SK-N-SH (cell line): ENCODE results near the gene TYROBP. TPM values are rescaled to one million over a fixed set of nuclear protein-coding genes. Genes with fewer than 3 reads are reported as not detected.

Source experiments
- CTCF ChIA-PET: fragments of 300-600, 350-600 bp; formaldehyde crosslinking; extraction: SDS; loops from one replicate; lab custom pipeline; 2021; lab: Yijun Ruan, JAX
- POLR2A ChIA-PET: fragments of 350-600 bp; sonication (Branson Sonifier 250); formaldehyde crosslinking; extraction: SDS; loops from one replicate; lab custom pipeline; 2020; ENCODE audit warnings: antibody characterized with exemption, inconsistent platforms; lab: Yijun Ruan, JAX
- DNase-seq: peaks from one replicate; pipeline ENCODE4 v3.0.0; 2012
- H2AFZ ChIP-seq: fragments of 200-600 bp; sonication (generic); 2 replicates; pipeline ENCODE4 v1.8.1; 2016; ENCODE audit warnings: antibody characterized with exemption, mild to moderate bottlenecking, low read depth
- H3F3A ChIP-seq: fragments of 200-600 bp; sonication (generic); replicated peaks from 2 replicates; pipeline ENCODE3; 2016; ENCODE audit warnings: antibody characterized with exemption, mild to moderate bottlenecking; ENCODE audit not compliant: insufficient read depth
- H3K27ac ChIP-seq, 2 experiments: fragments of 200-500 bp in 1 of 2; fragments of 200-600 bp in 1 of 2; sonication (Bioruptor generic) in 1 of 2; sonication (generic), shearing (Covaris generic) in 1 of 2; 2 replicates each; pipeline versions ENCODE4 v1.5.1 to v1.6.1; 2014 to 2016; ENCODE audit warnings: low read depth in 2 of 2, inconsistent platforms in 1 of 2, low read length in 1 of 2, mild to moderate bottlenecking in 1 of 2, mixed read lengths in 1 of 2
- H3K27me3 ChIP-seq: fragments of 200-600 bp; sonication (generic), shearing (Covaris generic); 2 replicates; pipeline ENCODE4 v1.6.1; 2016; ENCODE audit warnings: mixed run types; ENCODE audit not compliant: insufficient read depth
- H3K36me3 ChIP-seq, 2 experiments: fragments of 200-500 bp in 1 of 2; fragments of 200-600 bp in 1 of 2; sonication (Bioruptor generic) in 1 of 2; sonication (generic) in 1 of 2; replicated peaks in 1 of 2; 2 replicates each; pipeline versions ENCODE3 to v1.5.1; 2014 to 2016; ENCODE audit warnings: low read length in 1 of 2, mild to moderate bottlenecking in 1 of 2; ENCODE audit not compliant: insufficient read depth in 2 of 2, control insufficient read depth in 1 of 2
- H3K4me1 ChIP-seq, 2 experiments: fragments of 200-500 bp in 1 of 2; fragments of 200-600 bp in 1 of 2; sonication (Bioruptor generic) in 1 of 2; sonication (generic), shearing (Covaris generic) in 1 of 2; 2 replicates each; pipeline versions ENCODE4 v1.5.1 to v1.6.1; 2014 to 2016; ENCODE audit warnings: low read depth in 1 of 2, low read length in 1 of 2, mixed run types in 1 of 2; ENCODE audit not compliant: insufficient read depth in 2 of 2, control insufficient read depth in 1 of 2
- H3K4me2 ChIP-seq: fragments of 200-600 bp; sonication (generic), shearing (Covaris generic); 2 replicates; pipeline ENCODE4 v1.6.1; 2017; ENCODE audit warnings: mixed run types
- H3K4me3 ChIP-seq, 2 experiments: fragments of 200-500 bp in 1 of 2; fragments of 200-600 bp in 1 of 2; sonication (Bioruptor generic) in 1 of 2; sonication (generic), shearing (Covaris generic) in 1 of 2; 2 replicates each; pipeline versions ENCODE4 v1.5.1 to v1.8.1; 2014 to 2016; ENCODE audit warnings: low read depth in 2 of 2, inconsistent platforms in 1 of 2, low read length in 1 of 2, mild to moderate bottlenecking in 1 of 2, mixed read lengths in 1 of 2, moderate library complexity in 1 of 2
- H3K79me2 ChIP-seq: fragments of 200-600 bp; sonication (generic); 2 replicates; pipeline ENCODE4 v1.8.1; 2017; ENCODE audit warnings: mild to moderate bottlenecking; ENCODE audit not compliant: insufficient read depth
- H3K9ac ChIP-seq: fragments of 200-600 bp; sonication (generic); 2 replicates; pipeline ENCODE4 v1.6.1; 2017; ENCODE audit warnings: mixed run types
- H3K9me2 ChIP-seq: fragments of 200-600 bp; sonication (generic); 2 replicates; pipeline ENCODE4 v1.6.1; 2017; ENCODE audit warnings: mixed run types
- H3K9me3 ChIP-seq: fragments of 200-600 bp; sonication (generic); 2 replicates; pipeline ENCODE4 v1.6.1; 2017; ENCODE audit warnings: mixed run types, mild to moderate bottlenecking, moderate library complexity
- H4K20me1 ChIP-seq: fragments of 200-600 bp; sonication (generic); 2 replicates; pipeline ENCODE4 v1.6.1; 2017; ENCODE audit warnings: mild to moderate bottlenecking, mixed run types; ENCODE audit not compliant: insufficient read depth
- CHD2 ChIP-seq: fragments of 150-350 bp; IDR thresholded peaks from 2 replicates; pipeline ENCODE4 v1.6.1; 2018; ENCODE audit warnings: low read length; ENCODE audit not compliant: partially characterized antibody
- CTCF ChIP-seq: fragments of 200-600 bp; sonication (generic); IDR thresholded peaks from 2 replicates; pipeline ENCODE4 v1.6.1; 2017; ENCODE audit warnings: antibody characterized with exemption, mild to moderate bottlenecking, moderate library complexity
- ELF1 ChIP-seq: IDR thresholded peaks from 2 replicates; pipeline ENCODE4 v1.4.0; 2012
- EZH2phosphoT487 ChIP-seq: fragments of 200-600 bp; sonication (generic); IDR thresholded peaks from 2 replicates; pipeline ENCODE4 v1.6.1; 2017; ENCODE audit warnings: low read depth, mixed run types, mild to moderate bottlenecking, antibody characterized with exemption, moderate library complexity, borderline replicate concordance
- FOSL2 ChIP-seq: IDR thresholded peaks from 2 replicates; pipeline ENCODE4 v1.4.0; 2012; ENCODE audit warnings: low read depth, mild to moderate bottlenecking, moderate library complexity, borderline replicate concordance
- FOXJ3 ChIP-seq: sonication (generic); formaldehyde crosslinking; IDR thresholded peaks from 2 replicates; pipeline ENCODE4 v1.5.1; 2020; ENCODE audit warnings: mild to moderate bottlenecking, missing genetic modification reagents
- GABPA ChIP-seq: IDR thresholded peaks from 2 replicates; pipeline ENCODE4 v1.4.0; 2012; ENCODE audit warnings: low read depth, mild to moderate bottlenecking
- MEF2A ChIP-seq: IDR thresholded peaks from 2 replicates; pipeline ENCODE4 v1.4.0; 2012; ENCODE audit warnings: low read depth, borderline replicate concordance
- MXI1 ChIP-seq: IDR thresholded peaks from 2 replicates; pipeline ENCODE4 v1.6.1; 2012; ENCODE audit warnings: mild to moderate bottlenecking, low read depth, low read length, improper control_type of control experiment
- NRF1 ChIP-seq: IDR thresholded peaks from 2 replicates; pipeline ENCODE4 v1.6.1; 2012; ENCODE audit warnings: low read depth, mild to moderate bottlenecking, low read length
- REST ChIP-seq: IDR thresholded peaks from 2 replicates; pipeline ENCODE4 v1.6.1; 2012; ENCODE audit warnings: mild to moderate bottlenecking, low read depth, low read length, moderate library complexity
- SIN3A ChIP-seq: IDR thresholded peaks from 2 replicates; pipeline ENCODE4 v1.6.1; 2012; ENCODE audit warnings: low read depth, mild to moderate bottlenecking, low read length, moderate library complexity, borderline replicate concordance
- ZBTB33 ChIP-seq: IDR thresholded peaks from 2 replicates; pipeline ENCODE4 v1.4.0; 2012; ENCODE audit warnings: low read depth, borderline replicate concordance
- WGBS: methylation state at CpG from one replicate; pipeline ENCODE4 v1.1.6; 2017; ENCODE audit warnings: low lambda C conversion rate; 5-methylcytosine and 5-hydroxymethylcytosine counted together
- polyA plus RNA-seq, 3 experiments: library from polyadenylated mRNA; depleted of rRNA; stranded (reverse); fragments of >200 nt; gene quantifications; 2 replicates each; pipeline ENCODE4 v1.2.3, GENCODE V29; 2012

TYROBP gene
- polyA plus RNA-seq, 1 of the 3 experiments (the other 2 are of a cell fraction) = not detected

- TF ChIP-seq GABPA (no peak; the same call in 1 of the 2 replicates), CHD2 (peak; percentile 78), EZH2phosphoT487 (no peak), REST (no peak), MXI1 (peak; percentile 82; the same call in 1 of the 2 replicates), FOXJ3 (CRISPR knock-in tag) (no peak), ZBTB33 (no peak), MEF2A (no peak), NRF1 (0 out of 2 replicates have a peak, but pooled peaks have one; percentile 24), FOSL2 (no peak), ELF1 (no peak), SIN3A (peak; percentile 41; the same call in 1 of the 2 replicates)
Observed at GRCh38 chr19:35899547-35900214, 8.4 kb downstream of the TYROBP start (continued).

GRCh38 chr19:35898499-35898809, 9.6 kb downstream of the TYROBP start:
- Histone ChIP-seq H3K79me2 (peaks cover 11% of the 10 kb centered on the region; the same call in 1 of the 2 replicates), H3K4me3 (peak overlapping the region; percentile 69 to 100), H3K4me2 (peak overlapping the region; percentile 100), H3K9me3 (no peaks in the 10 kb centered on the region), H3K9me2 (no peaks in the 10 kb centered on the region)
- WGBS = 76% methylated on average over 13 of the region's 17 CpGs
- POLR2A ChIA-PET = interaction anchor here (0.6 kb wide), 1 partner anchor 113 kb away, joined by 3 read pairs; no protein-coding TSS in a partner anchor
- DNase-seq = no peak
- TF ChIP-seq EZH2phosphoT487 (no peak), CHD2 (no peak), GABPA (no peak), CTCF (no peak)
- TF ChIP-seq, all 33 proteins: peak for 0
- CTCF ChIA-PET = interaction anchor here (1.2 to 3.0 kb wide), 2 partner anchors 17 to 34 kb away, joined by 5 to 11 read pairs; no protein-coding TSS in a partner anchor
- no peaks in the 10 kb centered on the region for H4K20me1 ChIP-seq
- H2AFZ ChIP-seq = peak overlapping the region; percentile 94
- peaks cover 10% of the 10 kb centered on the region for H3F3A ChIP-seq
- H3K27ac ChIP-seq = no peak overlapping the region; a peak in 1 of 4 replicates
- H3K4me1 ChIP-seq = peaks cover 8 to 22% of the 10 kb centered on the region in 2 experiments; a peak in 3 of 4 replicates
- peak overlapping the region; percentile 83 for H3K9ac ChIP-seq
- H3K36me3 ChIP-seq = peaks cover 0 to 3% of the 10 kb centered on the region in 2 experiments
- H3K27me3 ChIP-seq = no peaks in the 10 kb centered on the region
